CD4-positive, alpha-beta memory T cell (primary cell): ENCODE data around the gene DAPK2. TPM values are rescaled to one million over a fixed set of nuclear protein-coding genes. Genes with fewer than 3 reads are reported as not detected.

ENCODE experiments used
- CTCF ChIA-PET: fragments of 350-600 bp; sonication (Branson Sonifier 250); formaldehyde crosslinking; loops from one replicate; lab custom pipeline; 2021; ENCODE audit warnings: inconsistent platforms; ENCODE audit not compliant: partially characterized antibody; lab: Charles Lee
- POLR2A ChIA-PET: fragments of 350-600 bp; sonication (Branson Sonifier 250); formaldehyde crosslinking; loops from one replicate; lab custom pipeline; 2021; ENCODE audit not compliant: partially characterized antibody; lab: Charles Lee
- DNase-seq, 5 donors: peaks; one replicate each; pipeline versions ENCODE4 v3.0.0 to v3.0.0-alpha.2; 2020 to 2022; ENCODE audit warnings: mixed read lengths in 1 of 5
- H3K27ac ChIP-seq: one replicate; pipeline ENCODE4 v1.7.0; 2013; ENCODE audit warnings: low read depth, low read length
- H3K27me3 ChIP-seq: 2 replicates; pipeline ENCODE4 v1.7.0; 2013; ENCODE audit warnings: mild to moderate bottlenecking, low read length, moderate library complexity; ENCODE audit not compliant: insufficient read depth
- H3K36me3 ChIP-seq: 2 replicates; pipeline ENCODE4 v1.7.0; 2013; ENCODE audit warnings: mild to moderate bottlenecking, low read length, moderate library complexity; ENCODE audit not compliant: insufficient read depth
- H3K4me1 ChIP-seq: 2 replicates; pipeline ENCODE4 v1.7.0; 2013; ENCODE audit warnings: mild to moderate bottlenecking, low read length, moderate library complexity; ENCODE audit not compliant: insufficient read depth
- H3K4me3 ChIP-seq, 2 donors: one replicate each; pipeline ENCODE4 v1.7.0; 2013; ENCODE audit warnings: low read length in 2 of 2, mild to moderate bottlenecking in 1 of 2
- H3K9me3 ChIP-seq, 2 donors: one replicate each; pipeline ENCODE4 v1.7.0; 2013; ENCODE audit warnings: low read length in 2 of 2, control low read depth in 1 of 2; ENCODE audit not compliant: control insufficient read depth in 1 of 2
- H3K27ac Mint-ChIP-seq, 7 donors: one replicate each; pipeline ENCODE4 v1.8.0; 2020 to 2021; ENCODE audit warnings: mixed read lengths in 7 of 7, mild to moderate bottlenecking in 6 of 7, inconsistent platforms in 3 of 7, moderate library complexity in 3 of 7
- H3K27me3 Mint-ChIP-seq, 2 donors: one replicate each; pipeline ENCODE4 v1.8.0; 2020 to 2021; ENCODE audit warnings: mixed read lengths in 2 of 2
- H3K36me3 Mint-ChIP-seq, 2 donors: one replicate each; pipeline ENCODE4 v1.8.0; 2020 to 2021; ENCODE audit warnings: mixed read lengths in 2 of 2, inconsistent platforms in 1 of 2, mild to moderate bottlenecking in 1 of 2
- H3K4me1 Mint-ChIP-seq, 4 donors: one replicate each; pipeline ENCODE4 v1.8.0; 2020 to 2021; ENCODE audit warnings: mixed read lengths in 4 of 4, mild to moderate bottlenecking in 1 of 4
- H3K4me3 Mint-ChIP-seq, 8 donors: one replicate each; pipeline ENCODE4 v1.8.0; 2020 to 2021; ENCODE audit warnings: mixed read lengths in 8 of 8, mild to moderate bottlenecking in 7 of 8, moderate library complexity in 6 of 8, inconsistent platforms in 3 of 8
- H3K9me3 Mint-ChIP-seq, 8 donors: one replicate each; pipeline ENCODE4 v1.8.0; 2020 to 2021; ENCODE audit warnings: mixed read lengths in 8 of 8, mild to moderate bottlenecking in 5 of 8, inconsistent platforms in 3 of 8, moderate library complexity in 1 of 8
- intact Hi-C: fragments of 100-400 bp; cut with micrococcal nuclease; formaldehyde crosslinking; loops from one replicate; pipeline ENCODE4 v1.15.1; 2023
- polyA plus RNA-seq, 2 donors: library from polyadenylated mRNA; unstranded; fragments of 300-500 nt; fragmentation: Illumina TruSeq; gene quantifications; one replicate each; pipeline ENCODE4 v1.2.3, GENCODE V29; 2021
- total RNA-seq, 2 experiments: library from RNA; stranded (reverse); gene quantifications; one replicate each; pipeline ENCODE4 v1.2.3, GENCODE V29; 2021

The DAPK2 gene
- total and polyA plus RNA-seq, 4 experiments from 2014 or later: 0.93 to 2.9 (median 2.3) TPM; not detected in 1

DNA sequence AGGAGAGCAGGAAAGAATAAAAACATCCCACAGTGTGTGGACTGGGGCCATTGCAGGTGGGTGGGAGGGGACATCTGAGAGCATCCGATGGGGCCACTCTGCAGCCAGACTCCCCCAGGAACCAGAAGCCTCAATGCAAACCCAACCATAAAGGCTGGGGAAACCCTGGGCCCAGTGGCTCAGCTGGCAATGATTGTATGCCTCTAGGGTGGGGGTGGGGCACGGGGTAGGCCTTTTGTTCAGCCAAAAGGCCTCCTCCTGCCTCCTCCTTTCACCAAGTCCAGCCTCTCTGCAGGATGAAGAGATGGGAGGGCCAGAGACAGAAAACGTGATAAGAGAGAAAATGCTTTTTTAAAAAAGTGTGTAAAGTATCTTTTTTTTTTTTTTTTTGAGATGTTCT is 167.1 kb downstream of the DAPK2 start:
- H3K4me1 Mint-ChIP-seq: no peaks in the 10 kb centered on the region
- Histone ChIP-seq H3K4me1 (no peaks in the 10 kb centered on the region), H3K9me3 (no peaks in the 10 kb centered on the region), H3K27ac (no peak overlapping the region), H3K27me3 (no peaks in the 10 kb centered on the region), H3K4me3 (no peak overlapping the region), H3K36me3 (no peaks in the 10 kb centered on the region)
- no peaks in the 10 kb centered on the region for H3K27me3 Mint-ChIP-seq
- CTCF ChIA-PET: interaction anchor here (0.7 to 1.6 kb wide), 2 partner anchors 9 to 189 kb away, joined by 3 read pairs; no protein-coding TSS in a partner anchor
- H3K27ac Mint-ChIP-seq: no peak overlapping the region
- H3K4me3 Mint-ChIP-seq: no peak overlapping the region
- intact Hi-C loops: no loop called here
- POLR2A ChIA-PET: no interaction called here
- H3K9me3 Mint-ChIP-seq: no peaks in the 10 kb centered on the region
- H3K36me3 Mint-ChIP-seq: no peaks in the 10 kb centered on the region
- DNase-seq: no peak

GRCh38 chr15:63877713-63878271 is 168.5 kb downstream of the DAPK2 start:
- H3K4me3 ChIP-seq: no peak overlapping the region
- no peaks in the 10 kb centered on the region for H3K9me3 ChIP-seq
- intact Hi-C loops: no loop called here
- peaks cover 0 to 2% of the 10 kb centered on the region in 2 donors for H3K36me3 Mint-ChIP-seq
- H3K9me3 Mint-ChIP-seq: peaks cover 0 to 2% (median 0%) of the 10 kb centered on the region in 8 donors
- no peaks in the 10 kb centered on the region for H3K4me1 ChIP-seq
- DNase-seq: no peak
- no peaks in the 10 kb centered on the region for H3K27me3 Mint-ChIP-seq
- H3K27ac ChIP-seq: no peak overlapping the region
- no peak overlapping the region for H3K27ac Mint-ChIP-seq
- POLR2A ChIA-PET: interaction anchor here (0.5 kb wide), 1 partner anchor 110 kb away, joined by 3 read pairs; no protein-coding TSS in a partner anchor
- no peaks in the 10 kb centered on the region for H3K27me3 ChIP-seq
- H3K4me3 Mint-ChIP-seq: no peak overlapping the region
- no peaks in the 10 kb centered on the region for H3K4me1 Mint-ChIP-seq
- no peaks in the 10 kb centered on the region for H3K36me3 ChIP-seq
- CTCF ChIA-PET: interaction anchor here (0.6 to 1.2 kb wide), 2 partner anchors 11 to 14 kb away, joined by 3 read pairs; no protein-coding TSS in a partner anchor

GRCh38 chr15:63876085-63876662 is 170.1 kb downstream of the DAPK2 start:
- Histone ChIP-seq H3K9me3 (no peaks in the 10 kb centered on the region), H3K27me3 (no peaks in the 10 kb centered on the region), H3K36me3 (no peaks in the 10 kb centered on the region), H3K4me1 (no peaks in the 10 kb centered on the region), H3K4me3 (no peak overlapping the region), H3K27ac (no peak overlapping the region)
- intact Hi-C loops: no loop called here
- no peak for DNase-seq
- Mint-ChIP-seq H3K36me3 (peaks cover 0 to 3% of the 10 kb centered on the region in 2 donors), H3K9me3 (peaks cover 0 to 2% (median 0%) of the 10 kb centered on the region in 8 donors), H3K27ac (peak overlapping the region in 1 of 7 donors; percentile 21), H3K4me3 (no peak overlapping the region), H3K27me3 (no peaks in the 10 kb centered on the region), H3K4me1 (no peaks in the 10 kb centered on the region)
- ChIA-PET POLR2A (no interaction called here), CTCF (no interaction called here)

GRCh38 chr15:63874616-63875015 is 171.7 kb downstream of the DAPK2 start:
- peaks cover 0 to 6% (median 2%) of the 10 kb centered on the region in 4 donors for H3K4me1 Mint-ChIP-seq
- H3K4me1 ChIP-seq: no peaks in the 10 kb centered on the region
- intact Hi-C loops: no loop called here
- H3K36me3 Mint-ChIP-seq: peaks cover 0 to 3% of the 10 kb centered on the region in 2 donors
- H3K27me3 ChIP-seq: no peaks in the 10 kb centered on the region
- no peak for DNase-seq
- H3K27ac ChIP-seq: no peak overlapping the region
- H3K4me3 Mint-ChIP-seq: no peak overlapping the region
- no peaks in the 10 kb centered on the region for H3K27me3 Mint-ChIP-seq
- H3K4me3 ChIP-seq: no peak overlapping the region
- H3K9me3 ChIP-seq: no peaks in the 10 kb centered on the region
- CTCF ChIA-PET: no interaction called here
- peaks cover 0 to 2% (median 0%) of the 10 kb centered on the region in 8 donors for H3K9me3 Mint-ChIP-seq
- POLR2A ChIA-PET: interaction anchor here (0.9 kb wide), 1 partner anchor 32 kb away, joined by 3 read pairs; no protein-coding TSS in a partner anchor
- H3K27ac Mint-ChIP-seq: no peak overlapping the region
- H3K36me3 ChIP-seq: no peaks in the 10 kb centered on the region

DNA sequence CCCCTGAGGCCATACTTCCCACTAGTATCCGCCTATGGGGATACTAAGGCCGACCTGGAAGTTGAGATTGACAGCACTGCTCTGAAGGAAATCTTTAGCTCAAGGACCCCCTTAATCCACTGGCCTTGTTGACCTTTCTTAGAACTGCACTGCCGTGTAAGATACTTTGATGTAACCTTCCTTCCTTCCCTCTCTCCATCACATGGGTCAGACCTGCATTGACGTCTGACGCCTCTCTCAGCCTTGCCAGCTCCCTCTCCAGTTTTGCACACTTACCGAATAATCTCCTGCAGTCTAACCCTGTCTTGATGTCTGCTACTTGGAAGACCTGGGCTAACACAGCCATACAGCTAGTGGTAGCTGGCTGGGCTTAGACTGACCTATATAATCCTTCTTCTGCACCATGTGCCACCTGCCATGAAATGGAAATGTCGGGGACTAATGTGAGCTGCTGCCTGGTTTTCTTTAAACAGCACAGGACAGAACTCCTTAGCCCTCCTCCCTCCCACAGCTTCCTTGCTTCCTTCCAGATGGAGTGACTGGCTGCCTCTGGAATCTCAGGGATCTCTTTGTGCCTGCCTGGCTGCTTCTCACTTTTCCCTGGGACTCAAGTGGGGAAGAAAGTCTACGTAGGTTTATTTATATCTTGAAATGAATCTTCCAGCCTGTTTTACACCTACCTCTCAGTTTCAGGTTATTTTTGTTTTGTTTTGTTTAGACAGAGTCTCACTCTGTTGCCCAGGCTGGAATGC is 173.3 kb downstream of the DAPK2 start:
- no peak for DNase-seq
- H3K9me3 ChIP-seq: no peaks in the 10 kb centered on the region
- no peaks in the 10 kb centered on the region for H3K27me3 ChIP-seq
- intact Hi-C loops: no loop called here
- H3K4me1 Mint-ChIP-seq: peaks cover 0 to 12% (median 4%) of the 10 kb centered on the region in 4 donors
- peaks cover 0 to 3% of the 10 kb centered on the region in 2 donors for H3K36me3 Mint-ChIP-seq
- no peak overlapping the region for H3K4me3 Mint-ChIP-seq
- ChIA-PET CTCF (interaction anchor here (0.9 kb wide), 2 partner anchors 19 to 138 kb away, joined by 3 to 4 read pairs; no protein-coding TSS in a partner anchor), POLR2A (no interaction called here)
- no peaks in the 10 kb centered on the region for H3K4me1 ChIP-seq
- peaks cover 0 to 2% (median 0%) of the 10 kb centered on the region in 8 donors for H3K9me3 Mint-ChIP-seq
- no peak overlapping the region for H3K4me3 ChIP-seq
- no peaks in the 10 kb centered on the region for H3K27me3 Mint-ChIP-seq
- no peak overlapping the region for H3K27ac ChIP-seq
- no peaks in the 10 kb centered on the region for H3K36me3 ChIP-seq
- no peak overlapping the region for H3K27ac Mint-ChIP-seq

- ChIA-PET POLR2A (interaction anchor here (1.3 kb wide), 1 partner anchor 38 kb away, joined by 4 read pairs; no protein-coding TSS in a partner anchor), CTCF (interaction anchor here (0.7 kb wide), 1 partner anchor 20 kb away, joined by 4 read pairs; no protein-coding TSS in a partner anchor)
- Histone ChIP-seq H3K4me3 (no peak overlapping the region), H3K9me3 (no peaks in the 10 kb centered on the region), H3K36me3 (no peaks in the 10 kb centered on the region), H3K27me3 (no peaks in the 10 kb centered on the region), H3K27ac (no peak overlapping the region), H3K4me1 (no peaks in the 10 kb centered on the region)
- Mint-ChIP-seq H3K4me1 (peaks cover 1 to 12% (median 4%) of the 10 kb centered on the region in 4 donors), H3K36me3 (peaks cover 0 to 3% of the 10 kb centered on the region in 2 donors), H3K27ac (peak overlapping the region in 1 of 7 donors; percentile 0), H3K9me3 (peaks cover 0 to 2% (median 0%) of the 10 kb centered on the region in 8 donors), H3K27me3 (no peaks in the 10 kb centered on the region), H3K4me3 (no peak overlapping the region)
- intact Hi-C loops: no loop called here
- no peak for DNase-seq
Observed at GRCh38 chr15:63870487-63871209, 175.6 kb downstream of the DAPK2 start.
